Activated CD4-positive, alpha-beta T cell treated with anti-CD3 and anti-CD28 coated beads, Interleukin-2, amount 50 U/mL, for 4 hours (primary cell): Measurements from ENCODE around the gene CD96.
"Not testable (repeated sequence)": the region's sequence is repeated elsewhere in the genome, so short reads cannot be mapped to it uniquely, and the experiment has no call there.

Experiments used
- DNase-seq, 2 experiments: peaks; one replicate each; pipeline ENCODE4 v3.0.0-alpha.2; 2020

CD96 gene

GRCh38 chr3:111630638-111631037 lies 88.6 kb downstream of the CD96 start:
- DNase-seq: not testable (repeated sequence)

GRCh38 chr3:111635403-111635802 lies 93.4 kb downstream of the CD96 start:
- no peak for DNase-seq

DNA sequence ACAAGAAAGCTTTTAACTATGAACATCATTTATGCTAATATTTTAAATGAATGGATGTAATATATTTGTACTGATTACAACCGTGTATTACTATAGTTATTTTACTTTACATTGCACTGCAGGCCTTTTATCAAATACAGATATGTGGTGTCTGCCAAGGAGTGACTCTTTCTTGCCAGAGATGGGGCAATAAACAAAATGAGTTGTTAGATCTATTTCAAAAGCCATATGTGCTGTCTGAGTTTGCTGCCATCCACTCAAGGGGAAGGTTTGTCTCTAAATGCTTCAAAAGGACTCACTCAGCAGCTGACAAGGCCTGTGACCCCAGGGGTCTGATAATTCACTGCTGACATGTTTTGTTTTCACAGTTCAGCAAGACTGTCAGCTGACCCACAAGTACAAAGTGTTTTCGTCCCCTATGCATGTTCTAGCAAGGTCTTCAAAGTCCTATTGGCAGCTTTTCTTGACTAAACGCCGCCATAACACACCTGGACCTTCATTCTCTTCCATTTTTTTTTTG lies 94.4 kb downstream of the CD96 start:
- DNase-seq: no peak

DNA sequence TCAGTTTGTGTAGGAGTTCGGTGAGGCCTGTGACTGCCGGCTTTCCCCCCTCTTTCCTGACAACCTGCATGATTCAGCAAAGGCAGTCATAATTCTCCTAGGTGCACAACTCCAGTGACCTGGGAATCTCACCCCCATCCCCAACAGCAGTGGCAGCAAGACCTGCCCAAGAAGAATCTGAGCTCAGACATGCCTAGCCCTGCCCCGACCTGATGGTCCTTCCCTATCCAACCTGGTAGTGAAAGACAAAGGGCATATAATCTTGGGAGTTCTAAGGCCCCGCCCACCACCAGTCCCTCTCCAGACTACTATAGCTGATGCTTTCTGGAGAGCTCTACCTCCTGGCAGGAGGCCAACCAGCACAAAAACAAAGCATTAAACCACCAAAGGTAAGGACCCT lies 97.3 kb downstream of the CD96 start:
- no peak for DNase-seq

GRCh38 chr3:111648991-111649579 lies 107.1 kb downstream of the CD96 start:
- DNase-seq: no peak

- DNase-seq: no peak
Measured at GRCh38 chr3:111650378-111651275, 108.6 kb downstream of the CD96 start.

DNA sequence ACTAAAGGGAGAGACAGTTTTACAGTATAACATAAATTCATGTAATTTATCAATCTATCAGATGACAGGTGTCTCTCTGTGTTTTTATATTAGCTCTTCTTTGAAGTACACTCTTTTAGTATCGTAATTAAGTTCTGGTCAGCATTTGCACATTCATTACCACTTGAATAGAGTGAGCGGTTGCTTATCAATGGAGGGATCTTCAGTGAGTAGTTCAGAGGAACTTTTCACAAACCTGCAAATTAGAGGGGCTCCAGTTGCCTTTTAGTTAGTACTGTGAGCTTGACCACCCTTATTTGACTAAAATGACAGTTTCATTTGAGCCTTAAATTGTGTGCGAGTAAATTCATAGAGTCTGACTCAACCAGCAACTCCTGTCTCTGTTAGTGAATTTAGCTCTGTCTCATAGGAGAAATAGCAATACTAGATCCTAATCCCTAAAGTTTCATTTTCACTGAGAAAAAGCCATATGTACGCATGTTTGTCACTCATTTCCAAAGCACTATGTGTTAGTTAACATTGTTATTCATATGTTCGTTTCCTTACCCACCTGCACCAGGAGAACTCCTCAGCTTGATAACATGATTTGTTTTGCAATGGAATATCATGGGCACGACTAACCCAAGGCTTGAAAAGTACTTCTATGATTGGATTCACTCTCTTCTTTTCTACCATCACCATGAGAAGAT lies 110.6 kb downstream of the CD96 start:
- DNase-seq: no peak

- DNase-seq: no peak
Measured at GRCh38 chr3:111653766-111654165, 111.8 kb downstream of the CD96 start.

DNA sequence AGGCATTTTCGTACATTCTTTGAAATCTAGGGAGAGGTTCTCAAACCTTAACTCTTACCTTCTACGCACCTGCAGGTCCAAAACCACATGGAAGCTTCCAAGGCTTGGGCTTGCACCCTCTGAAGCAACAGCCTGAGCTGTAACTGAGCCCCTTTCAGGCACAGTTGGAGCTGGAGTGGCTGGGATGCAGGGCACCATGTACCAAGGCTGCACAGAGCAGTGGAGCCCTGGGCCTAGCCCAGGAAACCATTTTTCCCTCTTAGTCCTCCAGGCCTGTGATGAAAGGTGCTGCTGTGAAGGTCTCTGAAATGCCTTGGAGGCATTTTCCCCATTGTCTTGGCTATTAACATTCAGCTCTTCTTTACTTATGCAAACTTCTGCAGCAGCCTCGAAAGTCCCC lies 120.0 kb downstream of the CD96 start:
- DNase-seq: no peak

- DNase-seq: no peak
Measured at GRCh38 chr3:111662907-111663306, 120.9 kb downstream of the CD96 start.

GRCh38 chr3:111666041-111666735 lies 124.2 kb downstream of the CD96 start:
- no peak for DNase-seq

- no peak for DNase-seq
Measured at GRCh38 chr3:111667170-111667569, 125.2 kb downstream of the CD96 start.

DNA sequence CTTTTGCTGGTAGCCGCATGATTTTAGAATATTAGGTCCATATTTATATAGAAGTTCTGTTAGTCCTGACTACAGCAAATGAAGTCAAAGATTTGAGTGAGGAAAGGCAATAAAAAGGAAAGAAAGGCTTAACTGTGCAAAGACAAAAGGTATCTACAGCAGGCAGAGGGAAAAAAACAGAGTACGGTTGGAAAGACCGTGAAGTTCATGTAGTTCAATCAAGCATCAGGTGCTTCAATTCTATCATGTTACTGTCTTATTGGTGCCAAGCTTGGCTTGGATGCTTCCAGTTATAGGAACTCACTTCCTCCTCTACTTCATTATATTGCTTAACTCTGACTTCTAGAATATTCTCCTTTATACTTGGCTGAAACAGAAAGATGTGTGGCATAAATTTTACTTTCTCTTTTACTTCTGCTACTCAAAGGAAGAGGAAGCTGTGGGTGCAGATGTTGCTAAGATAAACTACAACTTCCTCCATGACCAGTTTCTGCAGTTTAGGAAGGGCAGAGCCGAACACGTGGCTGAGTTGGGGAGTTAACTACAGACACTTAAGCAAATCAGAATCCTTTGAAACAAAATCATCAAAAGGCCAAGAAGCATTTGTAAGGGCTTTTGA lies 125.7 kb downstream of the CD96 start:
- peak; percentile 59 to 65 for DNase-seq

DNA sequence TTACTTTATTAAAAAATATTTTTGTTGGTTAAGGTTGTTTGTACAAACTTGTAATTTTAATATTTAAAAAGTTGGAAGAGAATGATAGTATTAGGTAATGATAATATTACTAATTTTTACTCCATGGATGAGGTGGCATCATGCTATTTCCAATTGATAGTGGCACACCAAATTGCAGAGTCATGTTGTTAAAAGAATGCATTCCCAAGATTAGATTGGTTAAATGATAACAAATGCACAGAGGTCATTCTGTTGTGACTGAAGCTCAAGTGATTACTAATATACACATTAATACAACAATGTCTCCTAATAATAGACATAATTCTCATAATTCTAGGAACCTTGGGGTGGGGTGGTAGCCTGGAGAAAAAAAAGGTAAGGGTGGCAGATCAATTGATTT lies 126.3 kb downstream of the CD96 start:
- no peak for DNase-seq

- DNase-seq: no peak
Measured at GRCh38 chr3:111668888-111669488, 127.0 kb downstream of the CD96 start.

DNA sequence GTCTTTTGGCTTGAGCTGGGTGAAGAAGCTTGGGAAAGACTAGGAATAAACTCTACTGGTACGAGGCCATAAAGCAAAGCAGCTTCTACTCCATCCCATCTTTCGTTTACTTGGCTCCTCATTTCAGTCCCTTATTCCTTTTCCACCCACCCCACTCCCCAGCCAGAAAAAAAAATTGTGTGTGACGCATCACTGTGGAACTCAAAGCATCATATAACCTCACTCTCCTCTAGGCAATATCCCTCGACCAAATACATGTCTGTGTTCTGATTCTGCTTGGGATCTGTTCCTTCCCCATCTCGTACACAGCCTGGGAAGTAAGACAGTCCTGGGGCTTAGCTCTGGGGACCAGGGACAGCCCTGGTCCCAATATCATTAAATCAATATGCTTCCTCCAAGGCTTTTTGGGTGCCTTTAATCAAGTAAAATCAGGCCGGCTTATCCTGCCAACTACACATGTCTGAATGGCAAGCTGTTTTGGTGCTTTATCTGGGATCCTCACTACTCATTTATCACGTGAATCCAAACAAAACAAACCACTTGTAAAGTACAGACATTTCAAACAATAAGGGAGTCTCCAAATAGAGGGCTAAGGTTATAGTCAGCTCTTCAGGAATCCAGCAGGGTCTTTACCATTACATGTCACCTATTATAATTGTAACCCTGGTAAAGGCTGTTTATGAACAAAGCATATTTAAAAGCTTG lies 128.1 kb downstream of the CD96 start:
- no peak for DNase-seq

- DNase-seq: not testable (repeated sequence)
Measured at GRCh38 chr3:111672461-111672860, 130.5 kb downstream of the CD96 start.

DNA sequence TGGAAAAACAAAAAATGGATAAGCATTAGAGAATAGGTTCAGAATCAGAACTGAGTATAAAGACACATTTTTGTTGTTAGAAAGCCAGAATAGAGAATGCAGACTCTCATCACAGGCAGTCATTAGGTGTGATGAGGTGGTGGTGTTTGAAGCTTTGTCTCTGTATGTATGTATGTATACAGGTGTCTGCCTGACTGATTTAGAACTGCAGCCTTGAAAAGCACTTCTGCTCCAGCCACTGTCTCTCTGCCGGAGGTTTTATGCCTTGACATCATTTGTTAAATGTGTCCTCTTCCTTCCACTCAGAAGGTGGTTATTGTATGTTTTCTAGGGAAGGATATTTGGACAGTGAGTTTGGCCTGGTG lies 133.8 kb downstream of the CD96 start:
- no peak for DNase-seq

DNA sequence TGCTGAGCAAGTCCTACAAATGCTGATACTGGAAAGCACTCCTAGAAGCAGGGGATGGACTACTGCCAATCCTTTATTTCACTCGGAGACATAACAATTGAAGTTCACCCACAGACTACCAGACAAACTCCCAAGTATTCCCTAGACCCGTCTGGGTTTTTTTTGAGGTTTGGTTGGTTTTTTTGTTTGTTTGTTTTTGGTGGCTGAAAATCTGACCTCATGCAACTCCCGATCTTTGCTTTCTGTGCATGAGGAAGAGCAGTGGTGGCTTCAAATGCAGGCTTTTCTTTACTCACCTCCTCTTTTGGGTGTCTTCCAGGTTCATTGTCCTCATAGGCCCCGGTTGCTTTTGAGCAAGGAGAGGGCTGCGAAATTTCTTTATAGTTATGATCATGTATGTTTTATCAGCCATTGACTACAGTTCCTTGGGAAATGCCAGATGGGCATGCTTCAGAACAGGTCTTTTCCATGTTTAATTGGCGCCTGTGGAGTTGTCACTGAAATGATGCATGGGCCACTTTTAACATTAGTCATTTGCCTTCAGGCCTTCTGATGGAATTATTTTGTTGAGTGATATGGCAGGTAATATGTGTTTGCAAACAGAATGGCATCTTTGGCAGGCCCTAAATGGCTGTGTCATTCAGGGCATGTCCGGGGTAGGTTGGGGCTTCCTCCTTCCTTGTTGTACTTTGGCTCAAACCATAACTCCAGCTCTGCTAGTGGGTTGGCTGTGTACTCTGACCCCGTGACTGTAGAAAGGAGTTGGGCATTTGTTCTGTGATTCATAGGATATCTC lies 134.4 kb downstream of the CD96 start:
- no peak for DNase-seq

- no peak for DNase-seq
Measured at GRCh38 chr3:111677007-111677392, 135.0 kb downstream of the CD96 start.
